ENCODE data around the gene VTI1A.

GRCh38 chr10:112810711-112811151 is 363.7 kb downstream of the VTI1A start:
- TF ChIP-seq CTCF (tag by site-specific recombination; IDR thresholded peaks at IDR 0.05) (no peak), REST (tag by site-specific recombination; IDR thresholded peaks at IDR 0.05) (no peak), ZNF518A (tag by site-specific recombination; conservative IDR thresholded peaks at IDR 0.05; ENCODE audit: low read depth) (no peak), ZNF548 (tag by site-specific recombination; IDR thresholded peaks at IDR 0.05) (no peak), ZNF202 (tag by site-specific recombination; IDR thresholded peaks at IDR 0.05; ENCODE audit: borderline replicate concordance) (no peak), ZBTB7A (tag by site-specific recombination; IDR thresholded peaks at IDR 0.05; ENCODE audit: low read depth) (no peak), ZNF311 (tag by site-specific recombination; IDR thresholded peaks at IDR 0.05; ENCODE audit: borderline replicate concordance) (no peak), ZBTB11 (tag by site-specific recombination; conservative IDR thresholded peaks at IDR 0.05; ENCODE audit: low read depth) (no peak), ZNF362 (tag by site-specific recombination; IDR thresholded peaks at IDR 0.05) (no peak), ZSCAN16 (tag by site-specific recombination; IDR thresholded peaks at IDR 0.05) (no peak), ZNF549 (tag by site-specific recombination; IDR thresholded peaks at IDR 0.05) (no peak)
